Progenitor cell of endocrine pancreas (in vitro differentiated cells): ENCODE results near the gene MAN1C1. TPM values are rescaled to one million over a fixed set of nuclear protein-coding genes. Genes with fewer than 3 reads are reported as not detected.
"Not testable (repeated sequence)": the region's sequence is repeated elsewhere in the genome, so short reads cannot be mapped to it uniquely, and the experiment has no call there.

ENCODE experiments used
- DNase-seq: peaks from one replicate; pipeline ENCODE4 v3.0.0; 2021; ENCODE audit warnings: low spot score; ENCODE audit not compliant: unreplicated experiment
- H3K27ac Mint-ChIP-seq: 2 replicates; pipeline ENCODE4 v1.8.0; 2021; ENCODE audit warnings: mild to moderate bottlenecking, moderate library complexity, mixed read lengths
- H3K27me3 Mint-ChIP-seq: 2 replicates; pipeline ENCODE4 v1.8.0; 2021; ENCODE audit warnings: mixed read lengths
- H3K36me3 Mint-ChIP-seq: 2 replicates; pipeline ENCODE4 v1.8.0; 2022; ENCODE audit warnings: mixed read lengths; ENCODE audit not compliant: insufficient read depth
- H3K4me1 Mint-ChIP-seq: 2 replicates; pipeline ENCODE4 v1.8.0; 2021; ENCODE audit warnings: low read depth, mixed read lengths
- H3K4me3 Mint-ChIP-seq: 2 replicates; pipeline ENCODE4 v1.8.0; 2021; ENCODE audit warnings: low read depth, mild to moderate bottlenecking, moderate library complexity, mixed read lengths
- H3K9me3 Mint-ChIP-seq: 2 replicates; pipeline ENCODE4 v1.8.0; 2021; ENCODE audit warnings: low read depth, mixed read lengths
- total RNA-seq: library from RNA; stranded (reverse); gene quantifications from 2 replicates; pipeline ENCODE4 v1.2.1, GENCODE V29; 2021
- TF ChIP-seq, protein P1 (sequence below): fragments of 200-600 bp; sonication (generic); IDR thresholded peaks from one replicate; pipeline ENCODE4 v1.5.0; 2021; ENCODE audit warnings: antibody characterized with exemption, mild to moderate bottlenecking; ENCODE audit not compliant: unreplicated experiment

The MAN1C1 gene
- total RNA-seq, 1 donor from 2014 or later = 5.1 TPM

DNA sequence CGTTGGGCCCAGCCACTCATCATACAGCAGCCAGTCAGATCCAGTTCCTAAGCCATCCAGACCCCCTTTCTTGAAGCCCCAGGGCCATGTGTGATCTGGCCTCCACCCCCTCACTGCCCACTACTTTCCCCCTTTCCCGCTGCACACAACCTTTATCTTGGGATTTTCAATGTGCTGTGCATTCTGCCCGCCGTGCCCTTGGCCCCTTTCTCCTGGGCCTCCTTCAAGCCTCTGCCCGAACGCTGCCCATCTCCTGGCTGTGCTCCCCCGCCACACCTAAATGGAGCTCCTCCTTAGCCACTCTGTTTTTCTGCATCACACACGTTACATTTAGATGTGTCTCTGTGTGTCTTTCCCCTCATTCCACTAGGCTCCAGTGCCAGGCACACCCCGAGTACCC, 116.7 kb downstream of the MAN1C1 start:
- Mint-ChIP-seq H3K4me1 (peaks cover 8% of the 10 kb centered on the region), H3K27me3 (no peaks in the 10 kb centered on the region), H3K36me3 (no peaks in the 10 kb centered on the region), H3K9me3 (no peaks in the 10 kb centered on the region), H3K4me3 (no peak overlapping the region), H3K27ac (no peak overlapping the region)
- DNase-seq = no peak
- TF ChIP-seq, protein P1, sequence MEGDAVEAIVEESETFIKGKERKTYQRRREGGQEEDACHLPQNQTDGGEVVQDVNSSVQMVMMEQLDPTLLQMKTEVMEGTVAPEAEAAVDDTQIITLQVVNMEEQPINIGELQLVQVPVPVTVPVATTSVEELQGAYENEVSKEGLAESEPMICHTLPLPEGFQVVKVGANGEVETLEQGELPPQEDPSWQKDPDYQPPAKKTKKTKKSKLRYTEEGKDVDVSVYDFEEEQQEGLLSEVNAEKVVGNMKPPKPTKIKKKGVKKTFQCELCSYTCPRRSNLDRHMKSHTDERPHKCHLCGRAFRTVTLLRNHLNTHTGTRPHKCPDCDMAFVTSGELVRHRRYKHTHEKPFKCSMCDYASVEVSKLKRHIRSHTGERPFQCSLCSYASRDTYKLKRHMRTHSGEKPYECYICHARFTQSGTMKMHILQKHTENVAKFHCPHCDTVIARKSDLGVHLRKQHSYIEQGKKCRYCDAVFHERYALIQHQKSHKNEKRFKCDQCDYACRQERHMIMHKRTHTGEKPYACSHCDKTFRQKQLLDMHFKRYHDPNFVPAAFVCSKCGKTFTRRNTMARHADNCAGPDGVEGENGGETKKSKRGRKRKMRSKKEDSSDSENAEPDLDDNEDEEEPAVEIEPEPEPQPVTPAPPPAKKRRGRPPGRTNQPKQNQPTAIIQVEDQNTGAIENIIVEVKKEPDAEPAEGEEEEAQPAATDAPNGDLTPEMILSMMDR = no peak

DNA sequence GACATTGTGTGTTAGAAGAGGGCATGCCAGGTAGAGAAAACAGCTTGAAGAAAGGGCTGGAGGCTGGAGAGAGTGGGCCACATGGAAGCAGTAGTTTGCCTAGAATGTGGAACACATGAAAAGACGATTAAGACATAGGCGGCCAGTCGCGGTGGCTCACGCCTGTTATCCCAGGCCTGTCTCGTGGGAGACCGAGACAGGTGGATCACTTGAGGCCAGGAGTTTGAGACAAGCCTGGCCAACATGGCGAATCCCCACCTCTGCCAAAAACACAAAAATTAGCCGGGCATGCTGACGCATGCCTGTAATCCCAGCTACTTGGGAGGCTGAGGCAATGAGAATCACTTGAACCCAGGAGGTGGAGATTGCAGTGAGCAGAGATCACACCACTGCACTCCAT, 118.4 kb downstream of the MAN1C1 start:
- H3K27ac Mint-ChIP-seq, H3K4me3 Mint-ChIP-seq, DNase-seq, H3K27me3 Mint-ChIP-seq, H3K36me3 Mint-ChIP-seq, H3K9me3 Mint-ChIP-seq, H3K4me1 Mint-ChIP-seq: not testable (repeated sequence)

DNA sequence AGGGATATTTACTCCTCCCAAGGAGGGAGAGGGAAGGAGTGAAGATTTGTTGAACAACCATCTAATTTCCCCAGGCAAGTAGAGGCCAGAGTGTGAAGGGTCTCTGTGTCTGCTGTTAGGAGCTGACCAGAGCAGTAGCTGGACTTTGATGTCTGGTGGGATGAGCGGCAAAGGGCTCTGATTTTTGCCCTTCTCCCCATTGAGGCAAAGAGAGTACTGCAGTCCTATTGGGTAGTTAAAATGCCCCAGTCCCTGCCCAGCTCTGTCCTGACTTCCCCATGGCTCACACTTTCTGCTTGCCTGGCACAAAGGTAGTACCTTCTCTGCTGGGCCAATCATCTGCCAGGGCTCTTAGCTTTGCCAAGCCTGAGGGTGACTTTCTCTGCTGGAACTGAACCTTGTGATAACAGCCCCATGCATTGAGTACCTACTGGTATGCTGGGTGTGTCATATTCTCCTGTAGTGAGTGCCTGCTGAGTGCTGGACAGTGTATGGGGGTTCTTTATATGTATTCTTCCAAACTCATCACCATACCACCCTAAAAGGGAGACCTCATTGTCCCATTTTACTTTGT, 119.5 kb downstream of the MAN1C1 start:
- Mint-ChIP-seq H3K36me3 (no peaks in the 10 kb centered on the region), H3K27ac (no peak overlapping the region)
- TF ChIP-seq, protein P1 = no peak

DNA sequence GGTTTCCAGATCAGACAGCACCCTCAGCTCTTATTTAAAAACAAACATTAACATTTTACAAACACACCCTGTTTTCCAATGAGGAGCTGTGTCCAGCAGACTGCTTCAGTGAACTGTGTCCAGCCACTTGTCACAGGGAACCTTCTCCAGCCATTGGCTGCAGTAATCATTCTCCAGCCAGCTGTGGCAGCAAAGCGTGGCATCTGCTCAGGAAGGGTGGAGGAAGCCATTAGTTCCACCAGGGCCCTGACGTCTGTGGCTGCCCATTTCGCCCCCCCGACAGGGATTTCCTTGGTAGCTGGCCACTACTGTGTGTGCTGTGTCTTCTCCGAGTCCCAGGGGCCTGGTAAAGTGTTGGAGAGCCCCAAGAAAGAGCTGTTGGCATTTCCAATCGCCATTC, 120.5 kb downstream of the MAN1C1 start:
- Mint-ChIP-seq H3K4me1 (peaks cover 8% of the 10 kb centered on the region), H3K27ac (no peak overlapping the region), H3K4me3 (no peak overlapping the region), H3K9me3 (no peaks in the 10 kb centered on the region), H3K27me3 (peaks cover 12% of the 10 kb centered on the region), H3K36me3 (no peaks in the 10 kb centered on the region)
- TF ChIP-seq, protein P1 = no peak
- DNase-seq = no peak

More for the DNA sequence above, 119.5 kb downstream of the MAN1C1 start:
- H3K4me3 Mint-ChIP-seq = no peak overlapping the region
- H3K9me3 Mint-ChIP-seq = no peaks in the 10 kb centered on the region
- H3K27me3 Mint-ChIP-seq = peaks cover 4% of the 10 kb centered on the region
- H3K4me1 Mint-ChIP-seq = peaks cover 8% of the 10 kb centered on the region
- no peak for DNase-seq

DNA sequence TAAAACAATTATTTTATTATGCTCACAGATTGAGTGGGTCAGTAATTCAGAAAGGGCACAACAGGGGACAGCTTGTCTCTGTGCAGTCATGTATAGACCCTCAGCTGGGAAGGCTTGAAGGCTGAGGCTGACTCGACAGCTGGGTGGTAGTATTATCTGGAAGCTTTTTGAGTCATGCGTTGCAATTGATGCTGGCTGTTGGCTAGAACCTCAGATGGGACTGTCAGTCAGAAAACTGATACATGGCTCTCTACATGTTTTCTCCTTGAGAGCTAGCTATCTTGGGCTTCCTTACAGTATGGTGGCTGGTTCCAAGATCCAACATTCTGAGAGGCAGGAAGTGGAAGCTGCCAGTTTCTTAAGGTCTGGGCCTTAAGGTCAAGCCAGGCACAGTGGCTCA, 121.9 kb downstream of the MAN1C1 start:
- Mint-ChIP-seq H3K9me3 (no peaks in the 10 kb centered on the region), H3K4me3 (no peak overlapping the region), H3K27me3 (peaks cover 17% of the 10 kb centered on the region), H3K36me3 (no peaks in the 10 kb centered on the region), H3K4me1 (no peaks in the 10 kb centered on the region), H3K27ac (no peak overlapping the region)
- TF ChIP-seq, protein P1 = no peak
- no peak for DNase-seq

DNA sequence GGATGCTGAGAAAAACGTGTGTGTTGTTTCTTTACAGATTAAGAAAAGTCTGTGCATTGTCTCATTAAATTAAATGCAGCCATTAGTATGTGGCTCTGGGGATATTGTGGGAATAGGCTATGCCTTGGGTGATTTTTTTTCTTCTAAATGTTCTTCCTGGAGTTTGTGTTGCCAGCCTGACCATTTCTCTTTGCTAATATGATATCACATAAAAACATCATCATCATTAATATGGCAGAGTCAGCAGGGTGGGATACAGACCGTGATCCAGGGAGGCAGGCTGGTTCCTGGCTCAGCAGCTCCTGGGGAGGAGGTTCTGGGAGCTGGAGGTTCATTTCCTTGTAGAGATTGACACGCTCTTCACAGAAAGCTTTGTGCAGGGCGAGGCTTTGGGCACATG, 122.8 kb downstream of the MAN1C1 start:
- Mint-ChIP-seq H3K27ac (no peak overlapping the region), H3K9me3 (no peaks in the 10 kb centered on the region), H3K27me3 (peaks cover 18% of the 10 kb centered on the region), H3K4me3 (no peak overlapping the region), H3K36me3 (no peaks in the 10 kb centered on the region), H3K4me1 (no peaks in the 10 kb centered on the region)
- TF ChIP-seq, protein P1 = no peak
- no peak for DNase-seq
